ENCODE results near the gene CNP. TPM values are rescaled to one million over a fixed set of nuclear protein-coding genes. Genes with fewer than 3 reads are reported as not detected.

Gene CNP
- total RNA-seq, 1 experiment from 2014 or later: 79.9 TPM

- intact Hi-C loops (cut with micrococcal nuclease; ENCODE audit: unreplicated experiment) (no loop called here), in situ Hi-C loops (cut with HindIII; ENCODE audit: low pct_unique_long_range_greater_than_20kb, low sequenced_read_pairs) (no loop called here)
- ChIA-PET POLR2A (interaction anchor here (0.7 kb wide), 1 partner anchor 11 kb away, joined by 11 read pairs; no protein-coding TSS in a partner anchor), CTCF (no interaction called here)
- no peak overlapping the region for H3K4me3 ChIP-seq (ENCODE audit: low read depth in 2 of 2, low read length in 2 of 2)
- no peak overlapping the region for H3K27ac ChIP-seq (ENCODE audit: low read length)
- peaks cover 9% of the 10 kb centered on the region; the same call in 1 of the 2 replicates for H3K4me1 ChIP-seq (ENCODE audit: control insufficient read depth, insufficient read depth, low read length)
- BruUV-seq (replicated peaks): no TSS peak
- DNase-seq (ENCODE audit: low read depth, low spot score) (no peak), ATAC-seq (no peak)
- H3K36me3 ChIP-seq (ENCODE audit: control insufficient read depth, insufficient read depth, low read length): peaks cover 2% of the 10 kb centered on the region; the same call in 1 of the 2 replicates
- no peaks in the 10 kb centered on the region for H3K9me3 ChIP-seq (ENCODE audit: control insufficient read depth, insufficient read depth, low read depth, low read length)
- TF ChIP-seq POLR2AphosphoS5 (IDR thresholded peaks at IDR 0.05; ENCODE audit: low read depth, low read length): no peak
- no peak for TF ChIP-seq SIN3A (IDR thresholded peaks at IDR 0.05; ENCODE audit: borderline replicate concordance, insufficient read depth, low read depth, low read length)
- no peak for TF ChIP-seq TCF7L2 (IDR thresholded peaks at IDR 0.05; ENCODE audit: low read depth, low read length)
- TF ChIP-seq CTCF (IDR thresholded peaks at IDR 0.05): no peak
- TF ChIP-seq REST (IDR thresholded peaks at IDR 0.05; ENCODE audit: insufficient read depth in 1 of 2, low read depth in 2 of 2, low read length in 1 of 2): no peak
- no peaks in the 10 kb centered on the region for H3K27me3 ChIP-seq (ENCODE audit: control insufficient read depth, insufficient read depth, low read length)
Measured at GRCh38 chr17:42023524-42024349, 57.1 kb downstream of the CNP start.

- no TSS peak for BruUV-seq (replicated peaks)
- TF ChIP-seq POLR2AphosphoS5 (IDR thresholded peaks at IDR 0.05; ENCODE audit: low read depth, low read length): no peak
- no peak for TF ChIP-seq TCF7L2 (IDR thresholded peaks at IDR 0.05; ENCODE audit: low read depth, low read length)
- TF ChIP-seq CTCF (IDR thresholded peaks at IDR 0.05): peak; percentile 1
- TF ChIP-seq REST (IDR thresholded peaks at IDR 0.05; ENCODE audit: insufficient read depth in 1 of 2, low read depth in 2 of 2, low read length in 1 of 2): no peak
- no peak for TF ChIP-seq SIN3A (IDR thresholded peaks at IDR 0.05; ENCODE audit: borderline replicate concordance, insufficient read depth, low read depth, low read length)
- no peak overlapping the region for H3K4me3 ChIP-seq (ENCODE audit: low read depth in 2 of 2, low read length in 2 of 2)
- CTCF ChIA-PET: interaction anchor here (0.5 kb wide), 1 partner anchor 87 kb away, joined by 5 read pairs; the partner anchor contains the start of gene DHX58
- peaks cover 9% of the 10 kb centered on the region; the same call in 1 of the 2 replicates for H3K4me1 ChIP-seq (ENCODE audit: control insufficient read depth, insufficient read depth, low read length)
- intact Hi-C loops (cut with micrococcal nuclease; ENCODE audit: unreplicated experiment): loop anchor here (5.0 kb wide), 1 partner anchor 77 kb away; no protein-coding TSS in a partner anchor
- in situ Hi-C loops (cut with HindIII; ENCODE audit: low pct_unique_long_range_greater_than_20kb, low sequenced_read_pairs): no loop called here
- H3K36me3 ChIP-seq (ENCODE audit: control insufficient read depth, insufficient read depth, low read length): peaks cover 2% of the 10 kb centered on the region; the same call in 1 of the 2 replicates
- POLR2A ChIA-PET: no interaction called here
- DNase-seq (ENCODE audit: low read depth, low spot score) (no peak), ATAC-seq (peak; percentile 32)
- no peak overlapping the region for H3K27ac ChIP-seq (ENCODE audit: low read length)
- H3K27me3 ChIP-seq (ENCODE audit: control insufficient read depth, insufficient read depth, low read length): no peaks in the 10 kb centered on the region
- no peaks in the 10 kb centered on the region for H3K9me3 ChIP-seq (ENCODE audit: control insufficient read depth, insufficient read depth, low read depth, low read length)
Measured at GRCh38 chr17:42025191-42025579, 58.6 kb downstream of the CNP start.

Data from Panc1 (cell line).